ENCODE measurements around the gene BAD. TPM values are rescaled to one million over a fixed set of nuclear protein-coding genes. Genes with fewer than 3 reads are reported as not detected.

Gene BAD
- total and polyA plus RNA-seq, 3 experiments from 2014 or later: 40.4 to 56.5 (median 40.9) TPM

GRCh38 chr11:64305691-64306562 is 21.5 kb upstream of the BAD start:
- no peaks in the 10 kb centered on the region for H3K36me3 ChIP-seq (ENCODE audit: insufficient read depth, low read length)
- Mint-ChIP-seq H3K36me3 (peaks cover 0 to 20% (median 0%) of the 10 kb centered on the region in 3 donors), H3K4me1 (peaks cover 21 to 38% (median 22%) of the 10 kb centered on the region in 3 donors), H3K9me3 (no peaks in the 10 kb centered on the region), H3K27me3 (peaks cover 5% of the 10 kb centered on the region in 2 donors), H3K4me3 (peak overlapping the region; percentile 91 to 100 (median 96)), H3K27ac (peak overlapping the region; percentile 83 to 99 (median 96))
- peak overlapping the region; percentile 73 for H3K27ac ChIP-seq (ENCODE audit: low read depth, low read length)
- peak; percentile 47 to 82 (median 61) for DNase-seq
- H3K9me3 ChIP-seq (ENCODE audit: low read length): no peaks in the 10 kb centered on the region
- peaks cover 8% of the 10 kb centered on the region for H3K27me3 ChIP-seq (ENCODE audit: insufficient read depth, low read length, poor library complexity, severe bottlenecking)
- ChIA-PET POLR2A (interaction anchor here (0.6 to 3.6 kb wide), 7 partner anchors 12 to 99 kb away, joined by 3 to 42 read pairs (median 5); partner anchors contain the start of genes BAD, FKBP2, GPR137 and PRDX5), CTCF (interaction anchor here (0.7 to 5.8 kb wide), 5 partner anchors 11 to 101 kb away, joined by 3 to 281 read pairs (median 34); partner anchors contain the start of genes FERMT3, PLCB3, PPP1R14B and PRDX5)
- H3K4me1 ChIP-seq (ENCODE audit: insufficient read depth, low read length): peaks cover 21% of the 10 kb centered on the region
- peak overlapping the region; percentile 81 for H3K4me3 ChIP-seq (ENCODE audit: low read length)

GRCh38 chr11:64305075-64305690 is 20.7 kb upstream of the BAD start, which contains the start of gene ESRRA:
ESRRA (plus strand) TSS chr11:64305524; CDS start chr11:64307180, 1,656 bp downstream.
- CTCF ChIA-PET: interaction anchor here (0.7 to 5.8 kb wide), 21 partner anchors 12 to 306 kb away, joined by 3 to 281 read pairs (median 6); partner anchors contain the start of genes BAD, CCDC88B, FERMT3 and GPR137

GRCh38 chr11:64304316-64305072 is 20.0 kb upstream of the BAD start:
- H3K36me3 ChIP-seq (ENCODE audit: insufficient read depth, low read length): no peaks in the 10 kb centered on the region
- Mint-ChIP-seq H3K4me1 (peaks cover 32 to 49% (median 32%) of the 10 kb centered on the region in 3 donors), H3K27ac (peak overlapping the region; percentile 95 to 98 (median 97)), H3K27me3 (peaks cover 19 to 20% of the 10 kb centered on the region in 2 donors), H3K9me3 (no peaks in the 10 kb centered on the region), H3K36me3 (peaks cover 0 to 18% (median 0%) of the 10 kb centered on the region in 3 donors), H3K4me3 (peak overlapping the region; percentile 90 to 96 (median 94))
- H3K9me3 ChIP-seq (ENCODE audit: low read length): no peaks in the 10 kb centered on the region
- peaks cover 22% of the 10 kb centered on the region for H3K27me3 ChIP-seq (ENCODE audit: insufficient read depth, low read length, poor library complexity, severe bottlenecking)
- ChIA-PET CTCF (interaction anchor here (0.6 to 5.8 kb wide), 30 partner anchors 12 to 309 kb away, joined by 3 to 281 read pairs (median 4); partner anchors contain the start of genes BAD, CCDC88B, FERMT3 and FKBP2), POLR2A (interaction anchor here (0.6 to 3.6 kb wide), 13 partner anchors 13 to 100 kb away, joined by 3 to 42 read pairs (median 6); partner anchors contain the start of genes BAD, FERMT3, FKBP2 and GPR137)
- peak; percentile 85 to 94 (median 90) for DNase-seq
- H3K4me3 ChIP-seq (ENCODE audit: low read length): peak overlapping the region; percentile 92
- peak overlapping the region; percentile 89 for H3K27ac ChIP-seq (ENCODE audit: low read depth, low read length)
- peaks cover 35% of the 10 kb centered on the region for H3K4me1 ChIP-seq (ENCODE audit: insufficient read depth, low read length)

More at GRCh38 chr11:64305075-64305690, 20.7 kb upstream of the BAD start, which contains the start of gene ESRRA:
- H3K36me3 ChIP-seq (ENCODE audit: insufficient read depth, low read length): no peaks in the 10 kb centered on the region
- H3K27ac ChIP-seq (ENCODE audit: low read depth, low read length): peak within 1 kb of the TSS; percentile 89
- Mint-ChIP-seq H3K9me3 (no peaks in the 10 kb centered on the region), H3K27me3 (peaks cover 12 to 13% of the 10 kb centered on the region in 2 donors), H3K36me3 (peaks cover 0 to 18% (median 0%) of the 10 kb centered on the region in 3 donors), H3K4me1 (peaks cover 27 to 42% (median 27%) of the 10 kb centered on the region in 3 donors), H3K27ac (peak within 1 kb of the TSS; percentile 96 to 99 (median 98)), H3K4me3 (peak within 1 kb of the TSS; percentile 94 to 100 (median 96))
- H3K4me3 ChIP-seq (ENCODE audit: low read length): peak within 1 kb of the TSS; percentile 92
- POLR2A ChIA-PET: interaction anchor here (0.6 to 3.6 kb wide), 12 partner anchors 13 to 100 kb away, joined by 3 to 42 read pairs (median 10); partner anchors contain the start of genes BAD, FERMT3, FKBP2 and GPR137
- DNase-seq: peak; percentile 99 to 100 (median 100)
- peaks cover 28% of the 10 kb centered on the region for H3K4me1 ChIP-seq (ENCODE audit: insufficient read depth, low read length)
- no peaks in the 10 kb centered on the region for H3K9me3 ChIP-seq (ENCODE audit: low read length)
- H3K27me3 ChIP-seq (ENCODE audit: insufficient read depth, low read length, poor library complexity, severe bottlenecking): peaks cover 15% of the 10 kb centered on the region

- Mint-ChIP-seq H3K36me3 (peaks cover 0 to 16% (median 0%) of the 10 kb centered on the region in 3 donors), H3K4me1 (peaks cover 33 to 54% (median 33%) of the 10 kb centered on the region in 3 donors), H3K4me3 (peak overlapping the region; percentile 90 to 96 (median 94)), H3K27me3 (peaks cover 20 to 22% of the 10 kb centered on the region in 2 donors), H3K27ac (peak overlapping the region; percentile 95 to 98 (median 97)), H3K9me3 (no peaks in the 10 kb centered on the region)
- POLR2A ChIA-PET: interaction anchor here (0.6 to 3.6 kb wide), 11 partner anchors 14 to 99 kb away, joined by 3 to 42 read pairs (median 14); partner anchors contain the start of genes BAD, FERMT3, FKBP2 and GPR137
- Histone ChIP-seq H3K4me1 (ENCODE audit: insufficient read depth, low read length) (peaks cover 35% of the 10 kb centered on the region), H3K4me3 (ENCODE audit: low read length) (no peak overlapping the region), H3K36me3 (ENCODE audit: insufficient read depth, low read length) (no peaks in the 10 kb centered on the region), H3K9me3 (ENCODE audit: low read length) (no peaks in the 10 kb centered on the region), H3K27me3 (ENCODE audit: insufficient read depth, low read length, poor library complexity, severe bottlenecking) (peaks cover 27% of the 10 kb centered on the region), H3K27ac (ENCODE audit: low read depth, low read length) (peak overlapping the region; percentile 89)
- CTCF ChIA-PET: interaction anchor here (0.8 to 5.8 kb wide), 26 partner anchors 12 to 308 kb away, joined by 3 to 281 read pairs (median 6); partner anchors contain the start of genes BAD, CCDC88B, FERMT3 and FKBP2
- no peak for DNase-seq
Observed at GRCh38 chr11:64304032-64304315, 19.5 kb upstream of the BAD start.

- H3K36me3 ChIP-seq (ENCODE audit: insufficient read depth, low read length): no peaks in the 10 kb centered on the region
- Mint-ChIP-seq H3K36me3 (peaks cover 0 to 16% (median 0%) of the 10 kb centered on the region in 3 donors), H3K4me1 (peaks cover 33 to 55% (median 34%) of the 10 kb centered on the region in 3 donors), H3K4me3 (peak overlapping the region in 3 of 7 donors; percentile 23 to 96 (median 95)), H3K27me3 (peaks cover 25 to 28% of the 10 kb centered on the region in 2 donors), H3K27ac (peak overlapping the region in 5 of 8 donors; percentile 12 to 98 (median 97)), H3K9me3 (no peaks in the 10 kb centered on the region)
- no peak for DNase-seq
- H3K9me3 ChIP-seq (ENCODE audit: low read length): no peaks in the 10 kb centered on the region
- ChIA-PET POLR2A (interaction anchor here (0.6 to 3.6 kb wide), 12 partner anchors 14 to 118 kb away, joined by 3 to 42 read pairs (median 14); partner anchors contain the start of genes BAD, FERMT3, FKBP2 and GPR137), CTCF (interaction anchor here (0.8 to 5.8 kb wide), 24 partner anchors 11 to 308 kb away, joined by 3 to 281 read pairs (median 6); partner anchors contain the start of genes BAD, CCDC88B, FERMT3 and FKBP2)
- H3K27me3 ChIP-seq (ENCODE audit: insufficient read depth, low read length, poor library complexity, severe bottlenecking): peaks cover 33% of the 10 kb centered on the region
- H3K4me3 ChIP-seq (ENCODE audit: low read length): no peak overlapping the region
- peak overlapping the region; percentile 89 for H3K27ac ChIP-seq (ENCODE audit: low read depth, low read length)
- peaks cover 35% of the 10 kb centered on the region for H3K4me1 ChIP-seq (ENCODE audit: insufficient read depth, low read length)
Observed at GRCh38 chr11:64303109-64304031, 18.9 kb upstream of the BAD start.
